ENCODE measurements around the gene CAPN15. TPM values are rescaled to one million over a fixed set of nuclear protein-coding genes. Genes with fewer than 3 reads are reported as not detected.
"Not testable (repeated sequence)": the region's sequence is repeated elsewhere in the genome, so short reads cannot be mapped to it uniquely, and the experiment has no call there.

Gene CAPN15
- total and polyA plus RNA-seq, 2 experiments from 2014 or later: 5.4 to 68.0 TPM

DNA sequence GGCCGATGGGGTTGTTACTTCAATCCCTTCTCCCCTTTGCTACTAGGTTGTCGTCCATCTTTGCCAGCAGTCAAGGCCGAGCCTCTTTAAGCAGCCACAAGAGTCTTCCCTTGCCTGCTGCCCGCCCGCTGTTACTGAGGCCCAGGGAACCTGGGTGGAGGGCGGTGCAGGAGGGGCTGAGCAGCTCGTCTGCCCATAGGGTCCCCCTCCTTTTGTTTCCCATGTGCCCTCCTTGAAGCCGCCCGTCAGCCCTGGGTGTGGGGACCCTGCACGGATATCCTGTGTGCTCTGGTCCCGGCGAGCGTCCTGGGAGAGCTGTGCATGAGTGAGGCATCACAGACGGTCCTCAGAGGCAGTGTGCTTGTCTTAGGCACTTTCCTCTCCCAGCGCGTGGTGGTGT lies 37.9 kb upstream of the CAPN15 start:
- no peaks in the 10 kb centered on the region for H4K20me1 ChIP-seq (ENCODE audit: insufficient read depth)
- no peaks in the 10 kb centered on the region for H3K36me3 ChIP-seq (ENCODE audit: low read depth)
- H3K4me2 ChIP-seq (ENCODE audit: unreplicated experiment): no peak overlapping the region
- H3K9me2 ChIP-seq (ENCODE audit: insufficient read depth): no peaks in the 10 kb centered on the region
- no peak overlapping the region for H3K27ac ChIP-seq
- no peak overlapping the region for H3K9ac ChIP-seq
- TF ChIP-seq EZH2 (IDR thresholded peaks at IDR 0.05; ENCODE audit: insufficient read depth, poor library complexity, severe bottlenecking) (no peak), EZH2phosphoT487 (IDR thresholded peaks at IDR 0.05; ENCODE audit: insufficient read depth, low read depth) (no peak)
- no peak overlapping the region for H3K4me3 ChIP-seq
- H2AFZ ChIP-seq: no peak overlapping the region
- 88 to 90% methylated on average over 14 to 16 of the region's 16 CpGs for WGBS, 2 experiments (ENCODE audit: low coverage in 1 of 2, low lambda C conversion rate in 2 of 2, missing lambda C conversion rate in 2 of 2)
- no peak for DNase-seq
- H3F3A ChIP-seq (ENCODE audit: insufficient read depth): no peaks in the 10 kb centered on the region
- H3K9me3 ChIP-seq (ENCODE audit: low read depth): no peaks in the 10 kb centered on the region
- H3K79me2 ChIP-seq (ENCODE audit: insufficient read depth): no peaks in the 10 kb centered on the region
- in situ Hi-C loops (cut with MboI): no loop called here
- H3K4me1 ChIP-seq (ENCODE audit: insufficient read depth): no peaks in the 10 kb centered on the region
- H3K27me3 ChIP-seq (replicated peaks; ENCODE audit: insufficient read depth): no peaks in the 10 kb centered on the region

DNA sequence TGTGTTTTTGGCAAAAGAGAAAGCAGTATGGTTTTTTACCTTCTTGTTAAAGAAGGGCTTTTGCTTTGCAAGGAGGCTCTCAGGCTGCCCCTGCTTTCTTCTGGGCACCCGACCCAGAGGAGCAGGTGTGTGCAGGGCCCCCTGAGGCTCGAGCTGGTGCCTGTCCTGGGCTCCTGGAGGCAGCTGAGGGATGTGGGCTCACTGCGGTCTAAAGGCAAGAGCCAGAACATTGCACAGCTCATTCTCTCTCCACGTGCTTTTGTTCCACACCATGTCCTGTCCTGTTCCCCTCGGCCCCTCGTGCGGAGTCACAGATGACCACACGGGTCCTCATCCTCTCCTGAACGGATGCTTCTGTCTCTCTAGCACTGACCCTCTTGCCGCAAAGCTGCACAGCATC lies 36.7 kb upstream of the CAPN15 start:
- H3K4me1 ChIP-seq (ENCODE audit: insufficient read depth): no peaks in the 10 kb centered on the region
- no peak overlapping the region for H2AFZ ChIP-seq
- no peaks in the 10 kb centered on the region for H3K9me3 ChIP-seq (ENCODE audit: low read depth)
- no peaks in the 10 kb centered on the region for H3K27me3 ChIP-seq (replicated peaks; ENCODE audit: insufficient read depth)
- H3K9ac ChIP-seq: no peak overlapping the region
- in situ Hi-C loops (cut with MboI): no loop called here
- DNase-seq: no peak
- H3K9me2 ChIP-seq (ENCODE audit: insufficient read depth): no peaks in the 10 kb centered on the region
- no peaks in the 10 kb centered on the region for H3F3A ChIP-seq (ENCODE audit: insufficient read depth)
- no peak overlapping the region for H3K4me2 ChIP-seq (ENCODE audit: unreplicated experiment)
- TF ChIP-seq EZH2 (IDR thresholded peaks at IDR 0.05; ENCODE audit: insufficient read depth, poor library complexity, severe bottlenecking): no peak
- no peak for TF ChIP-seq EZH2phosphoT487 (IDR thresholded peaks at IDR 0.05; ENCODE audit: insufficient read depth, low read depth)
- H4K20me1 ChIP-seq (ENCODE audit: insufficient read depth): no peaks in the 10 kb centered on the region
- WGBS, 2 experiments (ENCODE audit: low coverage in 1 of 2, low lambda C conversion rate in 2 of 2, missing lambda C conversion rate in 2 of 2): 90 to 91% methylated on average over 10 of the region's 10 CpGs
- no peak overlapping the region for H3K4me3 ChIP-seq
- H3K79me2 ChIP-seq (ENCODE audit: insufficient read depth): no peaks in the 10 kb centered on the region
- H3K36me3 ChIP-seq (ENCODE audit: low read depth): no peaks in the 10 kb centered on the region
- no peak overlapping the region for H3K27ac ChIP-seq

DNA sequence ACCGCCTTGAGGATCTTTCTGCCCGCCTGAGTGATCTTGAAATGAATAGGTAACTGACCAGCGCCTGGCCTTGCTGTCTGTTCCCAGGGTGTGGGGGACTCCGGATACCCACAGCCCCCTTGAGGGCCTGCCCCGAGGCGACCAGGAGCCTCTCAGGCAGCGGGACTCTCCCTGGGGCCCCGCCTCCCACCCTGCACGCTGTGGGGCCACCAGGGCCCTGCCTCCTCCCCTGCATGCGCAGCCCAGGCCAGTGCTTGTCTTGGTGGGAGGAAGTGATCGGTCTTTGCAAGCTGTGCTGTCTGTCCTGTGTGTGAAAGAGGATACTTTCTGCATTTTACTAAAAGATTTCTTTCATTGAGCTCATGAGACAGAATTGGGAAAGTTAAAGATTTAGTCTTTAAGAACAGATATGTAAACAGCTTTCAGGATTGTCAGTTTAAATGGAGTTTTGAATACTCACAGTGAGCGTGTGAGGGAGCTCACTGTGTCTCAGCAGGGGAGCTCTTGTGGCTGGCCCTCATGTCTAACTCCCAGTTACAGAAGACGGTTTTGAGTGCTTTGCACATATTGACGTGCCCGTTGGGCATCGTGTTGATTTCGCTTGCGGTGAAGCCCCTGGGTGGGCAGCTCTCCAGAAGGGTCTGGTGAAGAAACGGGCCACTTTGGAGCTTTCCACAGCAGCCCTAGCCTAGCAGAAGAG lies 36.1 kb upstream of the CAPN15 start:
- Histone ChIP-seq H3K4me3 (no peak overlapping the region), H3K9me2 (ENCODE audit: insufficient read depth) (no peaks in the 10 kb centered on the region), H3F3A (ENCODE audit: insufficient read depth) (no peaks in the 10 kb centered on the region), H3K36me3 (ENCODE audit: low read depth) (no peaks in the 10 kb centered on the region), H3K27ac (no peak overlapping the region), H3K9me3 (ENCODE audit: low read depth) (no peaks in the 10 kb centered on the region), H3K79me2 (ENCODE audit: insufficient read depth) (no peaks in the 10 kb centered on the region), H3K9ac (no peak overlapping the region), H4K20me1 (ENCODE audit: insufficient read depth) (no peaks in the 10 kb centered on the region), H3K27me3 (replicated peaks; ENCODE audit: insufficient read depth) (no peaks in the 10 kb centered on the region), H3K4me1 (ENCODE audit: insufficient read depth) (no peaks in the 10 kb centered on the region), H3K4me2 (ENCODE audit: unreplicated experiment) (no peak overlapping the region), H2AFZ (no peak overlapping the region)
- TF ChIP-seq EZH2phosphoT487 (IDR thresholded peaks at IDR 0.05; ENCODE audit: insufficient read depth, low read depth) (no peak), EZH2 (IDR thresholded peaks at IDR 0.05; ENCODE audit: insufficient read depth, poor library complexity, severe bottlenecking) (no peak)
- WGBS, 2 experiments (ENCODE audit: low coverage in 1 of 2, low lambda C conversion rate in 2 of 2, missing lambda C conversion rate in 2 of 2): 88 to 94% methylated on average over 19 of the region's 19 CpGs
- DNase-seq: no peak
- in situ Hi-C loops (cut with MboI): no loop called here

DNA sequence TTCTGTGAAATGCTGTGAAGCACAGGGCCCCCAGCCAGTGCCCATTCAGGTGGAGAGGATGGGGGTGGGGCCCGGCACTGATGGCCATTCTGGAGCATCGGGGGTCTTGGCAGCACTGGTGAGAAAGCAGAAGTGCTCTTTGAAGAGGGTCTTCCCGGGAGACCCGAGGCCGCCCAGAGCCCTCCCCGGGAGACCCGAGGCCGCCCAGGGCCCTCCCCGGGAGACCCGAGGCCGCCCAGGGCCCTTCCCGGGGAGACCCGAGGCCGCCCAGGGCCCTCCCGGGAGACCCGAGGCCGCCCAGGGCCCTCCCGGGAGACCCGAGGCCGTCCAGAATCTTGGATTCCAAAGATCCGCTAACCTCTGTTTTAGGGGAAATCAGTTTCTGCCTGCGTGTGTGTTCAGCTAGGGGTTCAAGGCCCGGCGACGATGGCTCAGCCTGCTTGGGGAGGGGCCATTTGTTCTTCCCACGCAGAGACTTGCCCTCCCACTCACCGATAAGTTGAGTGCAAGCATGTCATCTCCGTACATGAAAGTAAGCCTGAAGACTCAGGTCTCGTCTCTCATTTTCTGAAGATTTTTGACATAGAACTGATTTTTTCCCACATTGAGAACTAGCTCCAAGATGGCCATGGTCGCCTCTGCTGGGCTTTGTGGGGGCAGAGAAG lies 35.2 kb upstream of the CAPN15 start:
- DNase-seq: no peak
- Histone ChIP-seq H3F3A (ENCODE audit: insufficient read depth) (no peaks in the 10 kb centered on the region), H3K9me3 (ENCODE audit: low read depth) (no peaks in the 10 kb centered on the region), H3K9me2 (ENCODE audit: insufficient read depth) (no peaks in the 10 kb centered on the region), H3K9ac (no peak overlapping the region), H3K4me3 (no peak overlapping the region), H3K27me3 (replicated peaks; ENCODE audit: insufficient read depth) (no peaks in the 10 kb centered on the region), H3K27ac (no peak overlapping the region), H3K4me1 (ENCODE audit: insufficient read depth) (no peaks in the 10 kb centered on the region), H4K20me1 (ENCODE audit: insufficient read depth) (no peaks in the 10 kb centered on the region), H3K4me2 (ENCODE audit: unreplicated experiment) (no peak overlapping the region), H3K79me2 (ENCODE audit: insufficient read depth) (no peaks in the 10 kb centered on the region), H3K36me3 (ENCODE audit: low read depth) (no peaks in the 10 kb centered on the region), H2AFZ (no peak overlapping the region)
- 90 to 92% methylated on average over 17 to 30 of the region's 30 CpGs for WGBS, 2 experiments (ENCODE audit: low coverage in 1 of 2, low lambda C conversion rate in 2 of 2, missing lambda C conversion rate in 2 of 2)
- TF ChIP-seq EZH2 (IDR thresholded peaks at IDR 0.05; ENCODE audit: insufficient read depth, poor library complexity, severe bottlenecking) (no peak), EZH2phosphoT487 (IDR thresholded peaks at IDR 0.05; ENCODE audit: insufficient read depth, low read depth) (no peak)
- in situ Hi-C loops (cut with MboI): no loop called here

DNA sequence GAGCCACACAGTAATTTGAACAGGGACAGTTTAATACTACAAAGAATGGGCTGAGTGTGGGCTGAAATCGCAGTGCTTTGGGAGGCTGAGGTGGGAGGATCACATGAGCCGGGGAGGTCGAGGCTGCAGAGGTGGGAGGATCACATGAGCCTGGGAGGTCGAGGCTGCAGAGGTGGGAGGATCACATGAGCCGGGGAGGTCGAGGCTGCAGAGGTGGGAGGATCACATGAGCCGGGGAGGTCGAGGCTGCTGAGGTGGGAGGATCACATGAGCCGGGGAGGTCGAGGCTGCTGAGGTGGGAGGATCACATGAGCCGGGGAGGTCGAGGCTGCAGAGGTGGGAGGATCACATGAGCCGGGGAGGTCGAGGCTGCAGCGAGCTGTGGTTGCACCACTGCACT lies 32.8 kb upstream of the CAPN15 start:
- H3K9ac ChIP-seq; H4K20me1 ChIP-seq (ENCODE audit: insufficient read depth); in situ Hi-C loops (cut with MboI); H3K9me3 ChIP-seq (ENCODE audit: low read depth); H3K9me2 ChIP-seq (ENCODE audit: insufficient read depth); H3K4me3 ChIP-seq; H3K36me3 ChIP-seq (ENCODE audit: low read depth); H3K27me3 ChIP-seq (replicated peaks; ENCODE audit: insufficient read depth); H3K4me1 ChIP-seq (ENCODE audit: insufficient read depth); H3K27ac ChIP-seq; H3K4me2 ChIP-seq (ENCODE audit: unreplicated experiment); DNase-seq; H2AFZ ChIP-seq; H3K79me2 ChIP-seq (ENCODE audit: insufficient read depth); H3F3A ChIP-seq (ENCODE audit: insufficient read depth): not testable (repeated sequence)
- 89 to 90% methylated on average over 15 of the region's 15 CpGs for WGBS, 2 experiments (ENCODE audit: low coverage in 1 of 2, low lambda C conversion rate in 2 of 2, missing lambda C conversion rate in 2 of 2)
